ENCODE results near the gene ARHGEF40.

GRCh38 chr14:21102521-21103410 lies 32.7 kb downstream of the ARHGEF40 start:
- TF ChIP-seq, protein P1, sequence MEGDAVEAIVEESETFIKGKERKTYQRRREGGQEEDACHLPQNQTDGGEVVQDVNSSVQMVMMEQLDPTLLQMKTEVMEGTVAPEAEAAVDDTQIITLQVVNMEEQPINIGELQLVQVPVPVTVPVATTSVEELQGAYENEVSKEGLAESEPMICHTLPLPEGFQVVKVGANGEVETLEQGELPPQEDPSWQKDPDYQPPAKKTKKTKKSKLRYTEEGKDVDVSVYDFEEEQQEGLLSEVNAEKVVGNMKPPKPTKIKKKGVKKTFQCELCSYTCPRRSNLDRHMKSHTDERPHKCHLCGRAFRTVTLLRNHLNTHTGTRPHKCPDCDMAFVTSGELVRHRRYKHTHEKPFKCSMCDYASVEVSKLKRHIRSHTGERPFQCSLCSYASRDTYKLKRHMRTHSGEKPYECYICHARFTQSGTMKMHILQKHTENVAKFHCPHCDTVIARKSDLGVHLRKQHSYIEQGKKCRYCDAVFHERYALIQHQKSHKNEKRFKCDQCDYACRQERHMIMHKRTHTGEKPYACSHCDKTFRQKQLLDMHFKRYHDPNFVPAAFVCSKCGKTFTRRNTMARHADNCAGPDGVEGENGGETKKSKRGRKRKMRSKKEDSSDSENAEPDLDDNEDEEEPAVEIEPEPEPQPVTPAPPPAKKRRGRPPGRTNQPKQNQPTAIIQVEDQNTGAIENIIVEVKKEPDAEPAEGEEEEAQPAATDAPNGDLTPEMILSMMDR (IDR thresholded peaks at IDR 0.05), result no peak
- TF ChIP-seq POLR2A (IDR thresholded peaks at IDR 0.05), result no peak

All from lower leg skin (tissue), 3 donors.